Stimulated activated CD8-positive, alpha-beta memory T cell treated with anti-CD3 and anti-CD28 coated beads, Interleukin-7, amount 100 ng/mL, for 48 hours (primary cell): ENCODE results near the gene INPP5B.
A peak's percentile ranks its signal among the peaks of the same experiment; 100 is the strongest.

Experiments
- DNase-seq, 2 donors: peaks; one replicate each; pipeline ENCODE4 v3.0.0-alpha.2; 2020; ENCODE audit warnings: low read depth in 1 of 2; ENCODE audit errors: extremely low read depth in 1 of 2

INPP5B gene

GRCh38 chr1:37845049-37845646 is 101.7 kb downstream of the INPP5B start:
- no peak for DNase-seq

- no peak for DNase-seq
These were observed 102.3 kb downstream of the INPP5B start for GRCh38 chr1:37844536-37844935.

GRCh38 chr1:37841652-37842051 is 105.2 kb downstream of the INPP5B start:
- no peak for DNase-seq

- no peak for DNase-seq
These were observed 106.1 kb downstream of the INPP5B start for GRCh38 chr1:37840711-37841110.

GRCh38 chr1:37839676-37840075 is 107.2 kb downstream of the INPP5B start:
- DNase-seq: no peak

- DNase-seq: no peak
These were observed 110.1 kb downstream of the INPP5B start for GRCh38 chr1:37836788-37837187.

- DNase-seq: no peak
These were observed 115.0 kb downstream of the INPP5B start for GRCh38 chr1:37831809-37832208.

- DNase-seq: no peak
These were observed 115.7 kb downstream of the INPP5B start for GRCh38 chr1:37831109-37831508.

GRCh38 chr1:37828410-37829074 is 118.3 kb downstream of the INPP5B start:
- no peak for DNase-seq

- no peak for DNase-seq
These were observed 121.3 kb downstream of the INPP5B start for GRCh38 chr1:37825506-37825905.

GRCh38 chr1:37824001-37824400 is 122.9 kb downstream of the INPP5B start:
- DNase-seq: no peak

- no peak for DNase-seq
These were observed 123.7 kb downstream of the INPP5B start for GRCh38 chr1:37822906-37823815.

GRCh38 chr1:37821481-37821880 is 125.4 kb downstream of the INPP5B start:
- no peak for DNase-seq

- no peak for DNase-seq
These were observed 129.4 kb downstream of the INPP5B start for GRCh38 chr1:37817481-37817880.

GRCh38 chr1:37814252-37814651 is 132.6 kb downstream of the INPP5B start:
- DNase-seq: no peak

GRCh38 chr1:37813529-37814145 is 133.2 kb downstream of the INPP5B start:
- no peak for DNase-seq

- DNase-seq: peak; percentile 33 to 34
These were observed 135.7 kb downstream of the INPP5B start for GRCh38 chr1:37811027-37811655.
